Activated naive CD8-positive, alpha-beta T cell treated with anti-CD3 and anti-CD28 coated beads, Interleukin-2, amount 50 U/mL, for 24 hours (primary cell): ENCODE measurements around the gene RASGRF2.
A peak's percentile ranks its signal among the peaks of the same experiment; 100 is the strongest.

Experiments used
- ATAC-seq: fragments of 150-1000 bp; cut with Tn5 transposase; one replicate; pipeline ENCODE4 v1.10.0; 2021
- DNase-seq: peaks from one replicate; pipeline ENCODE4 v3.0.0; 2021
- H3K27ac Mint-ChIP-seq: one replicate; pipeline ENCODE4 v1.8.0; 2021; ENCODE audit warnings: mild to moderate bottlenecking, mixed read lengths
- H3K27me3 Mint-ChIP-seq: one replicate; pipeline ENCODE4 v1.8.0; 2021; ENCODE audit warnings: mixed read lengths
- H3K36me3 Mint-ChIP-seq: one replicate; pipeline ENCODE4 v1.8.0; 2021; ENCODE audit warnings: low read depth, mixed read lengths
- H3K4me1 Mint-ChIP-seq: one replicate; pipeline ENCODE4 v1.8.0; 2021; ENCODE audit warnings: mixed read lengths
- H3K4me3 Mint-ChIP-seq: one replicate; pipeline ENCODE4 v1.8.0; 2021; ENCODE audit warnings: mild to moderate bottlenecking, moderate library complexity, mixed read lengths
- H3K9me3 Mint-ChIP-seq: one replicate; pipeline ENCODE4 v1.8.0; 2021; ENCODE audit warnings: mixed read lengths

The RASGRF2 gene

GRCh38 chr5:81147886-81148571, 187.9 kb downstream of the RASGRF2 start:
- Mint-ChIP-seq H3K27me3 (no peaks in the 10 kb centered on the region), H3K36me3 (peaks cover 7% of the 10 kb centered on the region), H3K4me1 (no peaks in the 10 kb centered on the region), H3K9me3 (peaks cover 1% of the 10 kb centered on the region), H3K27ac (no peak overlapping the region), H3K4me3 (no peak overlapping the region)
- DNase-seq = no peak
- ATAC-seq = no peak

GRCh38 chr5:81151546-81151945, 191.4 kb downstream of the RASGRF2 start:
- ATAC-seq (no peak), DNase-seq (no peak)
- H3K27me3 Mint-ChIP-seq = no peaks in the 10 kb centered on the region
- no peak overlapping the region for H3K4me3 Mint-ChIP-seq
- peaks cover under 1% of the 10 kb centered on the region for H3K4me1 Mint-ChIP-seq
- H3K9me3 Mint-ChIP-seq = peaks cover 18% of the 10 kb centered on the region
- peaks cover 22% of the 10 kb centered on the region for H3K36me3 Mint-ChIP-seq
- no peak overlapping the region for H3K27ac Mint-ChIP-seq

DNA sequence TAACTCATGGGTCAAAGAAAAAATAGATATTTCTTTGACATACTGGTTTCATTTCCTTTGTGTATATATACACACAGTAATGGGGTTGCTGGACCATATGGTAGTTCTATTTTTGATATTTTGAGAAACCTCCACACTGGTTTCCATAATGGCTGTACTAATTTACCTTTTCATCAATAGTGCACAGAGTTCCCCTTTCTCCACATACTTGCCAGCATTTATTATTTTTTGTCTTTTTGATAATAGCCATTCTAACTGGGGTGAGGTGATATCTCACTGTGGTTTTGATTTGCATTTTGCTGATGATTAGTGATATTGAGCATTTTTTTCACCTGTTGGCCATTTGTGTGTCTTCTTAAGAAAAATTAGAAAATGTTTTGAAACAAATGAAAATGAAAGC, 194.6 kb downstream of the RASGRF2 start:
- H3K4me1 Mint-ChIP-seq = peaks cover 2% of the 10 kb centered on the region
- no peak overlapping the region for H3K27ac Mint-ChIP-seq
- peaks cover 25% of the 10 kb centered on the region for H3K36me3 Mint-ChIP-seq
- H3K4me3 Mint-ChIP-seq = no peak overlapping the region
- H3K27me3 Mint-ChIP-seq = no peaks in the 10 kb centered on the region
- peaks cover 18% of the 10 kb centered on the region for H3K9me3 Mint-ChIP-seq
- no peak for ATAC-seq
- no peak for DNase-seq

- peaks cover 18% of the 10 kb centered on the region for H3K9me3 Mint-ChIP-seq
- DNase-seq (no peak), ATAC-seq (no peak)
- H3K36me3 Mint-ChIP-seq = peaks cover 19% of the 10 kb centered on the region
- H3K27me3 Mint-ChIP-seq = no peaks in the 10 kb centered on the region
- no peak overlapping the region for H3K4me3 Mint-ChIP-seq
- H3K27ac Mint-ChIP-seq = no peak overlapping the region
- H3K4me1 Mint-ChIP-seq = peaks cover 2% of the 10 kb centered on the region
Measured at GRCh38 chr5:81156732-81157131, 196.6 kb downstream of the RASGRF2 start.

DNA sequence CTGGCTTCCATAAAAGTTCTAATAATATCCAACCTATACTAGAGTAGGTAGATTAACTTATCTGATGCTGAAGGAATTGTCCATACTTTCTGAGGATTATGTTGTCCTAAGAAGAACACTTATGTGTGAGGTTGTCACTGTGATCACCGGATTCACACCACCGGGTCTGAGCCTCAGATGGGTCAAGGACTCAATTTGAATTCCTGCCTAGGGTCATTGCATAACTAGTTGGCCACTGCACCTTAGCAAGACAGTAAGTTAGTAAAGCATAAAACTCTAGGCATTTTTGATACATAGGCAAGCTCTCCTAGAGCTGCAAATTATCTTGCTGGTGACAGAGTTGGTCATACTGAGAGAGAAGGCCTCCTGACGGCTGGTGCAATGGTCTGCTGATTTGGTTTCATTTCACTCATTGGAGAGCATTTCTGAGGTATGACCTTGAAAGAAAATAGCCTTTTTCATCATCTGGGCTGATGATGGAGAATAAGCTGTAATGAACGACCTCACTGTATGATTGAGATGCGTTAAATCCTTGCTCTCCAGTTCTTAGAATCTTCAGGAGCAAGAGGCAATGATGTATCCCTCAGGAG, 200.9 kb downstream of the RASGRF2 start:
- Mint-ChIP-seq H3K4me1 (peaks cover 18% of the 10 kb centered on the region), H3K9me3 (no peaks in the 10 kb centered on the region), H3K27ac (no peak overlapping the region), H3K27me3 (no peaks in the 10 kb centered on the region), H3K36me3 (peaks cover 3% of the 10 kb centered on the region), H3K4me3 (no peak overlapping the region)
- ATAC-seq = no peak
- DNase-seq = no peak

GRCh38 chr5:81162501-81162900, 202.3 kb downstream of the RASGRF2 start:
- Mint-ChIP-seq H3K27me3 (no peaks in the 10 kb centered on the region), H3K9me3 (no peaks in the 10 kb centered on the region), H3K4me3 (no peak overlapping the region), H3K4me1 (peaks cover 15% of the 10 kb centered on the region), H3K27ac (no peak overlapping the region), H3K36me3 (no peaks in the 10 kb centered on the region)
- no peak for DNase-seq
- no peak for ATAC-seq

DNA sequence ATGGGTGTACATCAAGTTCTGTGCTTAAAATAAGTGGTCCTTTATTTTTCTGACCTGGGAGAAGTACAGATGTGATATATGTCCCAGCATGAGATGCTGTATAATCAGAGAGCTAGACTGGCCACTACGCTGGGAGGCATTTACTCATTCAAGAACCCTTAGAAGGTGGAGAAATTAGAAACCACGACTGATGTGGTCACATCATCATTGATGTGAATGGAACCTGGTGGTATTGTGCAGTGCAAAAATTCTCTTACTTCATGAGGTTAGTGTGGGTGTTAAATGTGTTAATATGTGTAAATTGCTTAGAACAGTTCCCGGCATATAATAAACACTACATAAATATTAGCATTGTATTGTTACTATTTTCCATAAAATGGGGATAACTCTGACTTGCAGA, 203.5 kb downstream of the RASGRF2 start:
- DNase-seq = no peak
- ATAC-seq = peak; percentile 81
- no peaks in the 10 kb centered on the region for H3K9me3 Mint-ChIP-seq
- H3K4me3 Mint-ChIP-seq = no peak overlapping the region
- no peaks in the 10 kb centered on the region for H3K27me3 Mint-ChIP-seq
- H3K4me1 Mint-ChIP-seq = peaks cover 15% of the 10 kb centered on the region
- H3K36me3 Mint-ChIP-seq = no peaks in the 10 kb centered on the region
- no peak overlapping the region for H3K27ac Mint-ChIP-seq

GRCh38 chr5:81164476-81164875, 204.3 kb downstream of the RASGRF2 start:
- DNase-seq = no peak
- Mint-ChIP-seq H3K36me3 (peaks cover 2% of the 10 kb centered on the region), H3K27me3 (no peaks in the 10 kb centered on the region), H3K27ac (peak overlapping the region; percentile 12), H3K4me1 (peaks cover 15% of the 10 kb centered on the region), H3K4me3 (no peak overlapping the region), H3K9me3 (no peaks in the 10 kb centered on the region)
- no peak for ATAC-seq

DNA sequence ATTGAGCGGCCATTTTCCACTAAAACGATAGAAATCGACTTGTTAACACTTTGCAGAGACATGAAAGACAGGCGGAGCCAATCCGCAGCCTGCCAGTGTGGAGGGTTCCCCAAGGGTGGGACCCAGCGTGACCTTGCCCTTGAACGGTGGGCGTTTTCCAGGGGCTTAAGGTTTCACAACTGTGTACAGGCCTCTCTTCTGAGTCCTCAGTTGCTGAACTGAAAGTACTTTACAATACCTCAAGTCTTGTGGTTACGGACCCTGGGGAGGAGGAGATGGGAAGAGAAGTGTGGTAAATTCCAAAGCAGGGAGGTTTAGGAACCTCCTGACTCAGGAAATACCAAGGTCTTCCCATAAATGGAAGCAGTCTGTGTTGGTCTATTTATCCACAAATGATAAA, 204.8 kb downstream of the RASGRF2 start:
- H3K27ac Mint-ChIP-seq = no peak overlapping the region
- no peaks in the 10 kb centered on the region for H3K27me3 Mint-ChIP-seq
- ATAC-seq = no peak
- H3K4me1 Mint-ChIP-seq = peaks cover 15% of the 10 kb centered on the region
- peaks cover 6% of the 10 kb centered on the region for H3K36me3 Mint-ChIP-seq
- H3K9me3 Mint-ChIP-seq = no peaks in the 10 kb centered on the region
- DNase-seq = no peak
- H3K4me3 Mint-ChIP-seq = no peak overlapping the region

DNA sequence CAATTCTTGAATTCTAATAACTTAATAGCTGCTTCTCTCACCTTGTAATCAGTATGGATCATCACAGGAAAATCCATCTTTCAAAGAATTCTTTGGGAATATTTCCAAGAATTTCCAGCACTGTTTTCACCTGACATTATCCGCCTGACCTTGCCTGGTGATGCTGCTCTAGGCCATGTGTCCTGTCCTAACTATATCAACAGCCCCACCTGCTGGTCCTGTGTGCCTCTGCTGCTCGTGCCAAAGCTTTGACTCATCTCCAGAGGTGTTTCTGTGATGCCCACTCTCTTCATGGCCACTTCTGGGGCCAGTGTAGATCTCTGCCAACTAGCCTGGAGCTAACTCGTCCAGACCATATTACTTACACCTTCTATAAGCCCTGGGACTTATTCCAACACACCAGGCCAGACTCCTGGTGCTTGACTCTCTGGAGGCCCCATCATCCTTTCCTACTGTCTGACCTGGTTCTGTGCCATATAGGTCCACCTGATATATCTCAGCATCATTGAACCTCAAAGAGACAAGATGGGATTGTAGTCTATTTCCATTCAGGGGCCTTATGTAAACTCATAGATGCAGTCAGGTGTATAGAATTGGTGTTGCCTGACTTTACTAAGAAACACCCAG, 205.4 kb downstream of the RASGRF2 start:
- Mint-ChIP-seq H3K9me3 (no peaks in the 10 kb centered on the region), H3K27me3 (no peaks in the 10 kb centered on the region), H3K4me1 (peaks cover 15% of the 10 kb centered on the region), H3K36me3 (peaks cover 11% of the 10 kb centered on the region), H3K4me3 (no peak overlapping the region), H3K27ac (no peak overlapping the region)
- peak; percentile 71 for DNase-seq
- ATAC-seq = peak; percentile 80

GRCh38 chr5:81166430-81166829, 206.3 kb downstream of the RASGRF2 start:
- no peak overlapping the region for H3K27ac Mint-ChIP-seq
- peaks cover 15% of the 10 kb centered on the region for H3K4me1 Mint-ChIP-seq
- no peak for DNase-seq
- peaks cover 11% of the 10 kb centered on the region for H3K36me3 Mint-ChIP-seq
- H3K9me3 Mint-ChIP-seq = no peaks in the 10 kb centered on the region
- ATAC-seq = no peak
- H3K4me3 Mint-ChIP-seq = no peak overlapping the region
- H3K27me3 Mint-ChIP-seq = no peaks in the 10 kb centered on the region

DNA sequence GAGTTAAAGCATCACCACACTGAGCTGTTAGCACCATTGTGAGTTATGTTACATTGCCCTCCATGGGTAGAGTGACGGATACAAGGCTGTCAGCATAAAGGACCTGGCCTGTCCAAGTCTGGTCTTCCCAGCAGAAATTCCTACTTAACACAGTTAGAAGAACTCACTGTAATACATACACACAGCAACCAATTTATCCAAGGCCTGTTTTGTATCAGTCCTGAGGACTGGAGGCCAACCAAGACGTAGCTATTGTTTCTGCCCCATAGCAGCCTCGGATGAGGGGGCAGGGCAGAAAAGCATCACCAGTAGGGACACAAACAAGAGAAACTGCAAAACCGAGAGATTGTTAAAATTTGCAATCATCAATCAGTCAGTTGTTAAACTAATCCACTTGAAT, 206.9 kb downstream of the RASGRF2 start:
- Mint-ChIP-seq H3K27ac (no peak overlapping the region), H3K4me3 (no peak overlapping the region)
- no peak for DNase-seq

GRCh38 chr5:81167544-81167943, 207.4 kb downstream of the RASGRF2 start:
- Mint-ChIP-seq H3K27ac (no peak overlapping the region), H3K4me3 (no peak overlapping the region), H3K4me1 (peaks cover 15% of the 10 kb centered on the region), H3K9me3 (no peaks in the 10 kb centered on the region), H3K27me3 (no peaks in the 10 kb centered on the region), H3K36me3 (peaks cover 11% of the 10 kb centered on the region)
- ATAC-seq = no peak
- no peak for DNase-seq

More for the DNA sequence above, 206.9 kb downstream of the RASGRF2 start:
- Mint-ChIP-seq H3K4me1 (peaks cover 15% of the 10 kb centered on the region), H3K27me3 (no peaks in the 10 kb centered on the region), H3K36me3 (peaks cover 11% of the 10 kb centered on the region), H3K9me3 (no peaks in the 10 kb centered on the region)
- ATAC-seq = no peak

DNA sequence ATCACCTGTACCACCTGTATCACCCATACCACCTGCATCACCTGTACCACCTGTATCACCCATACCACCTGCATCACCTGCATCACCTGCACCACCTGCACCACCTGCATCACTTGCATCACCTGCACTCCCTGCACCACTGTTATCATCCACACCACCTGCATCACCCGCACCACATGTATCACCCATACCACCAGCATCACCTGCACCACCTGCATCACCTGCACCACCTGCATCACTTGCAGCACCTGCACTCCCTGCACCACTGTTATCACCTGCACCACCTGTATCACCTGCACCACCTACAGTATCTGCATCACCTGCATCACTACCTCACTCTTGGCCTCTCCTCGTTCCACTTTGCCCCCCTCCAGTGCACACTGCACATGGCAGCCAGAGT, 209.8 kb downstream of the RASGRF2 start:
- no peak overlapping the region for H3K27ac Mint-ChIP-seq
- no peaks in the 10 kb centered on the region for H3K27me3 Mint-ChIP-seq

GRCh38 chr5:81171769-81172168, 211.6 kb downstream of the RASGRF2 start:
- no peak for DNase-seq
- H3K36me3 Mint-ChIP-seq = peaks cover 11% of the 10 kb centered on the region

More for the DNA sequence above, 209.8 kb downstream of the RASGRF2 start:
- H3K4me3 Mint-ChIP-seq = no peak overlapping the region
- peaks cover under 1% of the 10 kb centered on the region for H3K4me1 Mint-ChIP-seq
- DNase-seq (no peak), ATAC-seq (no peak)
- H3K9me3 Mint-ChIP-seq = no peaks in the 10 kb centered on the region
- H3K36me3 Mint-ChIP-seq = peaks cover 11% of the 10 kb centered on the region

More at GRCh38 chr5:81171769-81172168, 211.6 kb downstream of the RASGRF2 start:
- Mint-ChIP-seq H3K9me3 (no peaks in the 10 kb centered on the region), H3K27ac (no peak overlapping the region), H3K4me3 (no peak overlapping the region), H3K27me3 (no peaks in the 10 kb centered on the region), H3K4me1 (no peaks in the 10 kb centered on the region)
- ATAC-seq = no peak
